GM10266 (cell line): ENCODE results near the gene MIB2.
"Not testable (repeated sequence)": the region's sequence is repeated elsewhere in the genome, so short reads cannot be mapped to it uniquely, and the experiment has no call there.

Experiments
- DNase-seq: peaks from one replicate; pipeline ENCODE4 v3.0.0; 2012; ENCODE audit errors: extremely low spot score
- TF ChIP-seq, protein P1 (sequence below): IDR thresholded peaks from 2 replicates; pipeline ENCODE4 v1.5.1; 2012; ENCODE audit warnings: mild to moderate bottlenecking, low read depth; ENCODE audit not compliant: control insufficient read depth, insufficient read depth; ENCODE audit errors: missing control alignments

MIB2 gene

DNA sequence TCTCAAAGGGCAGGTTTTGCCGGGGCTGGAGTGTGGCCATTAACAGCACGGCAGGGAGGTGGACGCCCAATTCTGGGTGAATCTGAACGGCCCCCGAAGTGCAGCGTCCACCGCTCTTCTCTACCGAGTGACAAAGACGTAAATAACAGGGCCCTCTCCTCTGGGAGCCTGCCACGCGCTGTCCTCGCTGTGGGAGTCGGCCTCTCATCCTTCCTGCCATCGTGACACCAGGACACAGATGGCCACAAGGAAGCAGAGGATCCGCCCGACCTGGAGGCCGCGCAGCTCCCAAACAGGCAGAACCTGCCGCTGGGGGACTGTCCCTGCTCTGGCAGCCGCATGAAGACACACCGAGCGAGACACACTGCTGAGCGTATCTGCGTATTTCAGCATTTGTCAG, 55.6 kb downstream of the MIB2 start:
- DNase-seq, result no peak
- TF ChIP-seq, protein P1, sequence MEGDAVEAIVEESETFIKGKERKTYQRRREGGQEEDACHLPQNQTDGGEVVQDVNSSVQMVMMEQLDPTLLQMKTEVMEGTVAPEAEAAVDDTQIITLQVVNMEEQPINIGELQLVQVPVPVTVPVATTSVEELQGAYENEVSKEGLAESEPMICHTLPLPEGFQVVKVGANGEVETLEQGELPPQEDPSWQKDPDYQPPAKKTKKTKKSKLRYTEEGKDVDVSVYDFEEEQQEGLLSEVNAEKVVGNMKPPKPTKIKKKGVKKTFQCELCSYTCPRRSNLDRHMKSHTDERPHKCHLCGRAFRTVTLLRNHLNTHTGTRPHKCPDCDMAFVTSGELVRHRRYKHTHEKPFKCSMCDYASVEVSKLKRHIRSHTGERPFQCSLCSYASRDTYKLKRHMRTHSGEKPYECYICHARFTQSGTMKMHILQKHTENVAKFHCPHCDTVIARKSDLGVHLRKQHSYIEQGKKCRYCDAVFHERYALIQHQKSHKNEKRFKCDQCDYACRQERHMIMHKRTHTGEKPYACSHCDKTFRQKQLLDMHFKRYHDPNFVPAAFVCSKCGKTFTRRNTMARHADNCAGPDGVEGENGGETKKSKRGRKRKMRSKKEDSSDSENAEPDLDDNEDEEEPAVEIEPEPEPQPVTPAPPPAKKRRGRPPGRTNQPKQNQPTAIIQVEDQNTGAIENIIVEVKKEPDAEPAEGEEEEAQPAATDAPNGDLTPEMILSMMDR, result no peak

DNA sequence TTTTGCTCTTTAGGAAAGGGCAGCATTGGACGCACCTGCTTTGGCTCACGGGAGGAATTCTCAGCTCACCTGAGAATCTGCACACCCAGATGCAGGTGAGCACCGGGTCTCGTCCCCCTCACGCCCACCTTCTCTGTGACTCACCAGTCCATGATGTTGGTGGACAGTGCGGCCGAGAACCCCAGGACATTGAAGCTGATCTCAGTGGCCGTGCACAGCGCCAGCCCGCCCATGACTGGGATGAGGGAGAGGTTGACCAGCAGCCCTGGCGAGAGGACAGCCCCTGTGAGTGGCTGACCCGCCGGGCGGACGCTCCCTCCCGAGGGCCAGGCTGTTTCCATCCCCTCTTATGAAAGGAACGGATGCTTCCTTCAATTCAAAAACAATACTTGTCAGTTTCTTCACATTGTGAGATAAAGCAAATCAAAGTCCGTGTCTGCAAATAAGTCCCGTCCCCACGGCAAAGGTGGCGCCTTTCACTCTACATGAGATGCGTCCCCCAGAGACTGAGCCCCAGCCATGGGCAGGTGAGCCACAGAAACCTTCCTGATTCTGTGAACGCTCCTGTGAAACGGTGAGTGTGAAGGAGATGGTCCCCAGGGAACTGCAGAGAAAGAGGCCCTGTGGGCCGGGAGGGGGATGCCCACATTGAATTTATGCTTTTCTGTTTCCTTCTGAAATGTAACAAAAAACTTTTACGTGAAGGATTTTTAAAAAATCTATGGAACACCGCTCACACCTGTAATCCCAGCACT, 56.2 kb downstream of the MIB2 start:
- DNase-seq, result no peak

DNA sequence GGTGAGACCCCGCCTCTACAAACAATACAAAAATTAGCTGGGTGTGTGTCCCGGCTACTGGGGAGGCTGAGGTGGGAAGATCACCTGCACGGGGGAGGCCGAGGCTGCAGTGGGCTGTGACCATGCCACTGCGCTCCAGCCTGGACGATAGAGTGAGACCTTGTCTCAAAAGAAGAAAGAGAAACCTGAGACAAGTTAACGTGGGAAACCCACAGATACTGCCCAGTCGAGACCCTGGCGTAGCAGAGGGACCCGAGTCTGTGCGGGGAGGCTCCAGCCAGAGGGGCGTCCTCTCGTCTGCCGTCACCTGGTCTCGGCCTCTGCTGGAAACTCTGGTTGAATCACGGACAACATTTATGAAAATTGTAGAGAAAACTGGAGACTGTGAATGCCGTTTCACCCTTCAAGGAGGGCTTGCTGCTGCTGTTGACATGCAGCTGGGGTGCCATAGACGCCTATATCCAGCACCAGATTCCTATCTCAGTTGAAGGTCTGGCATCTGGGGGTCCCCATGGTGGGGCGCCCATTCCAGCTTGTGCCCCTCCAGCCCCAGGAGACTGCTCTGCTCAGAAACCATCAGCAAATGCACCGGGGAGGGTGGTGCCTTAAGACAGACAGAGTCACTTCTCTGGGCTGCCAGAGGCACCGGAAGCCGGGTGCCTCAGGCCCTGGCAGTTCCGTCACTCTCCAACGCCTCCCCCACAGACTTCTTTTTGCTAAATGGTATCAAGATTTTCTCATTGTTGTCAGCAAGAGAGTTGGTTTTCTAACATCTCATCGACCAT, 57.1 kb downstream of the MIB2 start:
- TF ChIP-seq, protein P1, result no peak

More for the DNA sequence above, 56.2 kb downstream of the MIB2 start:
- TF ChIP-seq, protein P1, result no peak

DNA sequence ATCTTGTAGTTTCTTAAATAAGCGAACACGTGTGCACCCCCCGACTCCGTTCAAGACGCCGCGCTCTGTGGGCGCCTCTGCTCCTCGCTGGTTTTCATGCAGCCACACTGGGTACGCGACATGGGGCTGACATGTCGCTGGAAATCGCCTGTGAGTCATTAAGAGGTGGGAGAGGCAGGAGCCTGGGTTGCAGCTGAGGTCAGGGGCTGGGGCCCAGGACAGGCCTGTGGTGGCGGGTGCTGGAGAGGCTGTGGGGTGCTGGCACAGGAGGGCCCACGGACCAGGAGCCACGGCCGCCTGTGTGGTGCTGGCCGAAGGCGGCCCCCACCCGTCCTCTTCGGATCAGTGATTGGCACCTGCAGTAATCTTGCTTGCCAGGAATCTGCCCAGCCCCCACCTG, 59.5 kb downstream of the MIB2 start:
- DNase-seq, result not testable (repeated sequence)

More for the DNA sequence above, 57.1 kb downstream of the MIB2 start:
- DNase-seq, result no peak

DNA sequence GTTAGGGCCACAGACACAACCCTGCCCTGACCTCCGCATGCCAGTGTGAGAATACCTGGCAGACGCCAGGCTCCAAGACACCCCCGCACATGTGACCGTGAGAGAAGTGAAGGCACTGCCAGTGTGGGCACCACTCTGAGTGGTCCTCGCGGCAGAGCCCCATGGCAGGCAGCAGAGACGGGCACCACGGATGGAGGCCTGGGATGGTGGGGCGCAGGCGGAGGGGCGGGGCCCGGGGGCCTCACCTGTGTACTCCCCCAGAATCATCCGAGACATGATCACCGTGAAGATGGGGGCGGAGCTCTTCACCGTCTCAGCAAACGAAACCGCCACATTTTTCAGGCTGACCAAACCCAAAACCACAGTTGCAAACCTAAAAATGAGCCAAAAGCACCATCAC, 59.9 kb downstream of the MIB2 start:
- DNase-seq, result not testable (repeated sequence)

DNA sequence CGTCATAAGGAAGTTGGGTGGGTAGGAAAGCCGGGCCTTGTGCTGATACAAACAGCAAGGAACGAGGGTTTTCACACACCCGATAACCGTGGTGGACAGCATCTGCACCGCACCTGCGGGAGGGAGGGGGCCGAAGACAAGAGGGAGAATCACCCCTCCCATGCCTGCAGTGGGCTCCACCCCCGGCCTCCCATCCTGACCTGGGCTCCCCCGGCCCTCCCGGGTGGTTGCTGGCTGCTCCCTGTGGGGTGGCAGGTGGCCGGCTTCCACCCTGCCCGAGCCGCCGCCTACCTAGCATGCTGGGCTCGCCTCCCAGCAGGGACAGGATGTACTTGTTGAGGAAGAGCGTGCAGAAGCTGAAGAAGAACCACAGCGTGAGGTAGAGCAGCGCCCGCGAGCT, 60.8 kb downstream of the MIB2 start:
- not testable (repeated sequence) for DNase-seq

DNA sequence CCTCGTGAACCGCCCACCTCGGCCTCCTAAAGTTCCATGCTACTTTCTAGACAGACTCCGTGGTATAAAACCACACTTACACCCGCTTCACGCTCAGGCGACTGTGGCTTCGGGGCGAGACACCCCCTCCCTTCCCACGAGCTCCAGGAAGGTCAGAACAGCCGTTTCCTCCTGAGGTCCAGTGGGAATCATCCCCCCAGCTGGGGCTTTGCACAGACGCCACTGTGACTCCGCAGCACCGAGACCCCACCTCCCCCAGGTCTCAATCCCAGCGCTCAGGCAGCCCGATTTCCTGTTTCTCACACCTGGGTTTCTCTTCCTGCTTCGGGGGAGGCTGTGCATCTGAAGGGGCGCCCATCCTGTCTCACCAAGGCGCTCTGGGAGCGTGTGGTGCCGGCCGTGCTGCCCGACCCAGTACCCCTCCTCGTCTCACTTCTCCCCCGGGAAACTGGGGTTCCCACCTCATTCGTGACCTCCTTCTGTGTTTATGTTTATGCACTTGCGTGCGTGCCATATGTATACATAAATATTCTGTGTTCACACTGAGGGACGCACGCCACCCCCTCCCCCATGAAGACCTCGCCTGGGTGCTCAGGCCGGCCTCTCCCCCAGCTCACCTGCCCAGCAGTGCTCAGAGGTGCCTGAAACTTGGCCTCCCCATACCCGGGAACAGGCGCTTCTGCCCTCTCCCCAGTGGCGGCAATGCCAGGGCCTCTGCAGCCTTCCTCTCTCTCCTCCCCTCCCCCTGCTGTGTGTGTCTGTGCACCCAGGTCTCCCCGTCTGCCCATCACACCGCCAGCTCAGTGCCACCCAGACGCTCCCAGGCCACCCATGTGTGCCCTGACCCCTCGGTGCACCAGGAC, 62.6 kb downstream of the MIB2 start:
- TF ChIP-seq, protein P1, result no peak
- DNase-seq, result peak; percentile 87

DNA sequence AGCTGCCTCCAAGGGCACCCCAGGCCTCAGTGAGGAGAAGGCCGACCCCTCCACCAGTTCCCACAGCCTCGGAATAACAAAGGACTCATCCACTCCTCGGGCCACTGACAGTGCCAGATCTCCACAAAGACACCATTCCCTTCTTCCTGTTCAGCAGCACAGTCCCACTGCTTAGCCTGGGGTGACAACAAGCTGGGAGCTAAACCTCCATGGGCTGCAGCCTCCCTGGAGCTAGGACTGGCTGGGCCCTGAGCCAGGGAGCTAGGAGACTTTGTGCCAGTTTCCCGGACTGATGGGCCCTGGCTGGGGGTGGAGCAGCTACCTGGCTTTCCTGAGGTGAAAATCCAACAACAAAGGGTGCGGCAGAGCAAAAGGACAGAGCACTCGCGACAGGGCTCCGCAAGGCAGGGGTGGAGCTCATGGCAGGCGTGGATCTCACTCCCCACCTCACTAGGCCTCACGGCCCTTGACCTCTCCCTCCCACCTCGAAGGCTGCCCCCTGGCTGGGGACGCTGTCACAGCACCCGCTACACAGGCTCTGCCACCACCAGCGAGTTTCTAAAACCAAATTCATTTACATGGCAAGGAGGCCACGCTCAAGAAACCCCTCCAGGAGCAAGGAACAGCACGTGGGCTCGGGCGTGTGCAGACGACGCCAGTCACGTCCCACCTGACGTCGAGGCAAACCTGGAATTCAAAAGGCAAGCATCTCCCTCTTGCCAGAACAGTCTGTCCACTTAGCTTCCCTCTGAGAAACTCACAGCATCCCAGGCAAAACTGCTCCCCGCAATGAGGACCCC, 63.5 kb downstream of the MIB2 start:
- peak; percentile 40 for DNase-seq
- TF ChIP-seq, protein P1, result peak; percentile 48
